Right ventricle myocardium inferior (tissue), 1 donor: ENCODE data around the gene SARDH. TPM values are rescaled to one million over a fixed set of nuclear protein-coding genes. Genes with fewer than 3 reads are reported as not detected.

Source experiments
- ATAC-seq: fragments of 200-7000 bp; cut with Tn5 transposase; one replicate; pipeline ENCODE4 v1.9.1; 2020; ENCODE audit warnings: mild to moderate bottlenecking, moderate library complexity
- DNase-seq: peaks from one replicate; pipeline ENCODE4 v3.0.0; 2021; ENCODE audit errors: missing footprints
- intact Hi-C: fragments of 100-400 bp; cut with DNase I; formaldehyde crosslinking; loops from one replicate; pipeline ENCODE4 v1.11.0; 2022
- long read RNA-seq: library from polyadenylated mRNA; unstranded; transcript quantifications from one replicate; pipeline ENCODE4 v2.0.0, GENCODE V29; 2021
- total RNA-seq: library from RNA; stranded (reverse); fragmentation: NEBNext Ultra II Directional; extraction: Animal tissue kit (Norgen Biotek cat#: 25700); gene quantifications from one replicate; pipeline ENCODE4 v1.2.1, GENCODE V29; 2021
- donor health status: DM: no; HTN: yes; CAD: no; lungs with severe emphysema.

Gene SARDH
- 0.41 TPM for total RNA-seq
- long read RNA-seq, transcript SARDH-207 (21 exons, 3,216 nt), result major isoform, 5 of 6 reads
- long read RNA-seq, partial matches to known transcripts, result 0 of 6 reads
- long read RNA-seq, other reads (novel, unspliced or antisense), result 1 of 6 reads

GRCh38 chr9:133737774-133738639 is at the start of gene SARDH:
Gene SARDH, minus strand, starts transcription at chr9:133738352. Its CDS starts 4,179 bp downstream, at chr9:133734173.
- DNase-seq (no peak), ATAC-seq (peak; percentile 75)
- intact Hi-C loops, result no loop called here

- intact Hi-C loops, result no loop called here
- DNase-seq (peak; percentile 65), ATAC-seq (no peak)
Observed at GRCh38 chr9:133787754-133788025, 49.5 kb upstream of the SARDH start.

GRCh38 chr9:133786907-133787753 is 49.0 kb upstream of the SARDH start:
- DNase-seq, result peak; percentile 63
- no peak for ATAC-seq
- intact Hi-C loops, result no loop called here

- intact Hi-C loops, result no loop called here
- ATAC-seq (no peak), DNase-seq (peak; percentile 65)
Observed at GRCh38 chr9:133786371-133786753, 48.2 kb upstream of the SARDH start.

GRCh38 chr9:133785753-133786370 is 47.7 kb upstream of the SARDH start:
- intact Hi-C loops, result no loop called here
- DNase-seq, result peak; percentile 51

GRCh38 chr9:133784731-133785561 is 46.8 kb upstream of the SARDH start:
- ATAC-seq (no peak), DNase-seq (peak; percentile 35)
- intact Hi-C loops, result loop anchor here (5.0 kb wide), 1 partner anchor 312 kb away; no protein-coding TSS in a partner anchor

More at GRCh38 chr9:133785753-133786370, 47.7 kb upstream of the SARDH start:
- ATAC-seq, result no peak

- ATAC-seq (no peak), DNase-seq (peak; percentile 72)
- intact Hi-C loops, result loop anchor here (5.0 kb wide), 1 partner anchor 314 kb away; no protein-coding TSS in a partner anchor
Observed at GRCh38 chr9:133783331-133783731, 45.2 kb upstream of the SARDH start.

GRCh38 chr9:133782157-133783130 is 44.3 kb upstream of the SARDH start:
- DNase-seq (peak; percentile 74), ATAC-seq (no peak)

GRCh38 chr9:133781828-133782135 is 43.6 kb upstream of the SARDH start:
- DNase-seq (no peak), ATAC-seq (no peak)
- intact Hi-C loops, result loop anchor here (1.0 to 5.0 kb wide), 2 partner anchors 213 to 316 kb away; no protein-coding TSS in a partner anchor

More at GRCh38 chr9:133782157-133783130, 44.3 kb upstream of the SARDH start:
- intact Hi-C loops, result loop anchor here (1.0 to 5.0 kb wide), 2 partner anchors 212 to 315 kb away; no protein-coding TSS in a partner anchor

GRCh38 chr9:133780962-133781827 is 43.0 kb upstream of the SARDH start:
- no peak for ATAC-seq
- intact Hi-C loops, result loop anchor here (5.0 kb wide), 1 partner anchor 316 kb away; no protein-coding TSS in a partner anchor
- DNase-seq, result peak; percentile 61

- no peak for ATAC-seq
- intact Hi-C loops, result loop anchor here (5.0 kb wide), 1 partner anchor 317 kb away; no protein-coding TSS in a partner anchor
- peak; percentile 39 for DNase-seq
Observed at GRCh38 chr9:133780404-133780945, 42.3 kb upstream of the SARDH start.

- ATAC-seq, result no peak
- peak; percentile 49 for DNase-seq
- intact Hi-C loops, result loop anchor here (5.0 kb wide), 1 partner anchor 318 kb away; no protein-coding TSS in a partner anchor
Observed at GRCh38 chr9:133779516-133780403, 41.6 kb upstream of the SARDH start.

- DNase-seq (peak; percentile 26), ATAC-seq (no peak)
- intact Hi-C loops, result no loop called here
Observed at GRCh38 chr9:133779081-133779480, 40.9 kb upstream of the SARDH start.

GRCh38 chr9:133778336-133779013 is 40.3 kb upstream of the SARDH start:
- ATAC-seq, result no peak
- DNase-seq, result peak; percentile 59
- intact Hi-C loops, result no loop called here
